Suppressor macrophage treated with lipopolysaccharide for 1 hour (primary cell): ENCODE measurements around the gene PELI1.
"Not testable (repeated sequence)": the region's sequence is repeated elsewhere in the genome, so short reads cannot be mapped to it uniquely, and the experiment has no call there.

Source experiments
- DNase-seq, 3 donors: peaks; one replicate each; pipeline ENCODE4 v3.0.0-alpha.2; 2020 to 2022

Gene PELI1

GRCh38 chr2:64122358-64122757, 21.9 kb downstream of the PELI1 start:
- no peak for DNase-seq

GRCh38 chr2:64120928-64121327, 23.3 kb downstream of the PELI1 start:
- no peak for DNase-seq

GRCh38 chr2:64120008-64120407, 24.2 kb downstream of the PELI1 start:
- DNase-seq, result no peak

- no peak for DNase-seq
These were observed 24.9 kb downstream of the PELI1 start for GRCh38 chr2:64119369-64119768.

- peak in 2 of 3 donors; percentile 78 to 82 for DNase-seq
These were observed 28.2 kb downstream of the PELI1 start for GRCh38 chr2:64115808-64116598.

GRCh38 chr2:64114912-64115277, 29.3 kb downstream of the PELI1 start:
- no peak for DNase-seq

- peak in 2 of 3 donors; percentile 62 to 72 for DNase-seq
These were observed 29.9 kb downstream of the PELI1 start for GRCh38 chr2:64114063-64114911.

- DNase-seq, result no peak
These were observed 32.2 kb downstream of the PELI1 start for GRCh38 chr2:64112016-64112415.

- DNase-seq, result no peak
These were observed 32.8 kb downstream of the PELI1 start for GRCh38 chr2:64111426-64111825.

GRCh38 chr2:64108666-64109241, 35.5 kb downstream of the PELI1 start:
- no peak for DNase-seq

- DNase-seq, result no peak
These were observed 37.7 kb downstream of the PELI1 start for GRCh38 chr2:64106481-64106880.

- DNase-seq, result peak; percentile 67 to 84 (median 81)
These were observed 38.4 kb downstream of the PELI1 start for GRCh38 chr2:64105670-64106461.

GRCh38 chr2:64104933-64105332, 39.3 kb downstream of the PELI1 start:
- no peak for DNase-seq

- not testable (repeated sequence) for DNase-seq
These were observed 41.5 kb downstream of the PELI1 start for GRCh38 chr2:64102736-64103135.

GRCh38 chr2:64101141-64101591, 43.1 kb downstream of the PELI1 start:
- DNase-seq, result no peak

- not testable (repeated sequence) for DNase-seq
These were observed 43.6 kb downstream of the PELI1 start for GRCh38 chr2:64100584-64100983.

- peak in 2 of 3 donors; percentile 26 to 29 for DNase-seq
These were observed 49.4 kb downstream of the PELI1 start for GRCh38 chr2:64094663-64095382.

GRCh38 chr2:64093341-64093740, 50.9 kb downstream of the PELI1 start:
- DNase-seq, result peak in 1 of 3 donors; percentile 21

- DNase-seq, result peak in 2 of 3 donors; percentile 24 to 31
These were observed 51.7 kb downstream of the PELI1 start for GRCh38 chr2:64092502-64092901.

- peak in 1 of 3 donors; percentile 44 for DNase-seq
These were observed 54.0 kb downstream of the PELI1 start for GRCh38 chr2:64090264-64090663.

- peak in 2 of 3 donors; percentile 38 for DNase-seq
These were observed 57.7 kb downstream of the PELI1 start for GRCh38 chr2:64086347-64087082.
